ENCODE measurements around the gene OPCML.

OPCML gene

GRCh38 chr11:132475026-132475425, 1057.3 kb downstream of the OPCML start:
- ATAC-seq = no peak
- TF ChIP-seq TCF4 (CRISPR knock-in tag; IDR thresholded peaks at IDR 0.05; ENCODE audit: borderline replicate concordance) (no peak), ARNTL (CRISPR knock-in tag; IDR thresholded peaks at IDR 0.05; ENCODE audit: borderline replicate concordance, low read depth) (no peak), PPARA (CRISPR knock-in tag; IDR thresholded peaks at IDR 0.05; ENCODE audit: borderline replicate concordance) (no peak), ZC3H10 (CRISPR knock-in tag; IDR thresholded peaks at IDR 0.05) (no peak), ZNF70 (CRISPR knock-in tag; IDR thresholded peaks at IDR 0.05) (no peak), CSDC2 (CRISPR knock-in tag; IDR thresholded peaks at IDR 0.05) (no peak), ISL1 (CRISPR knock-in tag; IDR thresholded peaks at IDR 0.05) (no peak), CREB5 (CRISPR knock-in tag; IDR thresholded peaks at IDR 0.05; ENCODE audit: low read depth) (no peak), OSR1 (CRISPR knock-in tag; IDR thresholded peaks at IDR 0.05) (no peak), BACH2 (CRISPR knock-in tag; IDR thresholded peaks at IDR 0.05; ENCODE audit: borderline replicate concordance) (no peak), ESRRG (CRISPR knock-in tag; IDR thresholded peaks at IDR 0.05) (no peak), TOX (CRISPR knock-in tag; IDR thresholded peaks at IDR 0.05; ENCODE audit: borderline replicate concordance) (no peak), GLIS3 (CRISPR knock-in tag; IDR thresholded peaks at IDR 0.05) (no peak), ZNF8 (CRISPR knock-in tag; IDR thresholded peaks at IDR 0.05) (no peak), CSRNP3 (CRISPR knock-in tag; IDR thresholded peaks at IDR 0.05) (no peak), POU6F1 (CRISPR knock-in tag; IDR thresholded peaks at IDR 0.05; ENCODE audit: borderline replicate concordance, low read depth) (no peak)

- no peak for ATAC-seq
- TF ChIP-seq ZFP30 (CRISPR knock-in tag; IDR thresholded peaks at IDR 0.05) = no peak
- no peak for TF ChIP-seq ESRRG (CRISPR knock-in tag; IDR thresholded peaks at IDR 0.05)
- no peak for TF ChIP-seq OSR1 (CRISPR knock-in tag; IDR thresholded peaks at IDR 0.05)
- no peak for TF ChIP-seq ZC3H10 (CRISPR knock-in tag; IDR thresholded peaks at IDR 0.05)
- no peak for TF ChIP-seq TCF4 (CRISPR knock-in tag; IDR thresholded peaks at IDR 0.05; ENCODE audit: borderline replicate concordance)
- TF ChIP-seq TSHZ2 (CRISPR knock-in tag; IDR thresholded peaks at IDR 0.05) = no peak
- TF ChIP-seq CREB5 (CRISPR knock-in tag; IDR thresholded peaks at IDR 0.05; ENCODE audit: low read depth) = no peak
These were observed 1059.7 kb downstream of the OPCML start for GRCh38 chr11:132472411-132473172.

- ATAC-seq = no peak
- TF ChIP-seq ZNF8 (CRISPR knock-in tag; IDR thresholded peaks at IDR 0.05) (no peak), TSHZ2 (CRISPR knock-in tag; IDR thresholded peaks at IDR 0.05) (no peak), ZC3H10 (CRISPR knock-in tag; IDR thresholded peaks at IDR 0.05) (no peak), SNAI2 (CRISPR knock-in tag; IDR thresholded peaks at IDR 0.05) (no peak), BACH2 (CRISPR knock-in tag; IDR thresholded peaks at IDR 0.05; ENCODE audit: borderline replicate concordance) (no peak), CREB5 (CRISPR knock-in tag; IDR thresholded peaks at IDR 0.05; ENCODE audit: low read depth) (no peak), GLIS3 (CRISPR knock-in tag; IDR thresholded peaks at IDR 0.05) (no peak), OSR1 (CRISPR knock-in tag; IDR thresholded peaks at IDR 0.05) (no peak), ISL1 (CRISPR knock-in tag; IDR thresholded peaks at IDR 0.05) (no peak), POU6F1 (CRISPR knock-in tag; IDR thresholded peaks at IDR 0.05; ENCODE audit: borderline replicate concordance, low read depth) (no peak), ZNF70 (CRISPR knock-in tag; IDR thresholded peaks at IDR 0.05) (no peak), PPARA (CRISPR knock-in tag; IDR thresholded peaks at IDR 0.05; ENCODE audit: borderline replicate concordance) (no peak)
These were observed 1060.8 kb downstream of the OPCML start for GRCh38 chr11:132471466-132471865.

Measured in SK-N-SH treated with all-trans-retinoic acid at 6 μM for 48 hours (cell line).